Measurements from ENCODE around the gene PTPN5. TPM values are rescaled to one million over a fixed set of nuclear protein-coding genes. Genes with fewer than 3 reads are reported as not detected.

Gene PTPN5
- total RNA-seq, 1 experiment from 2014 or later, result not detected

DNA sequence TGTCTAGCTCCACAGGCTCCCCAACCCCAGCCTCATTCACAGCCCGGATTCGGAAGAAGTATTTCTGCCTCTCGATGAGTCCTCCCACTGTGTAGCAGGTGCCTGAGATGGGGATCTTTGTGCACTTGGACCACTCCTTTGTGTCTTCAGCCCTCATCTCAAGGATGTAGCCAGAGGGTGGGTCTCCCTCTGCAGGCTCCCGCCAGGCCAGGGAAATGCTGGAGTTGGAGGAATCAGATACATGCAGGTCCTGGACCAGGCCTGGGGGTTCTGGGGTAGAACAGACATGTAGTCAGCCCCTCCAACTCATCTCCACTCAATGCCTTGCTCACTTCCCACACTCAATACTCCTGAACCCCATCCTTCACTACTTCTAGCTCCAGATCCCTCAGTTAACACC lies 82.2 kb downstream of the PTPN5 start:
- TF ChIP-seq, protein P1, sequence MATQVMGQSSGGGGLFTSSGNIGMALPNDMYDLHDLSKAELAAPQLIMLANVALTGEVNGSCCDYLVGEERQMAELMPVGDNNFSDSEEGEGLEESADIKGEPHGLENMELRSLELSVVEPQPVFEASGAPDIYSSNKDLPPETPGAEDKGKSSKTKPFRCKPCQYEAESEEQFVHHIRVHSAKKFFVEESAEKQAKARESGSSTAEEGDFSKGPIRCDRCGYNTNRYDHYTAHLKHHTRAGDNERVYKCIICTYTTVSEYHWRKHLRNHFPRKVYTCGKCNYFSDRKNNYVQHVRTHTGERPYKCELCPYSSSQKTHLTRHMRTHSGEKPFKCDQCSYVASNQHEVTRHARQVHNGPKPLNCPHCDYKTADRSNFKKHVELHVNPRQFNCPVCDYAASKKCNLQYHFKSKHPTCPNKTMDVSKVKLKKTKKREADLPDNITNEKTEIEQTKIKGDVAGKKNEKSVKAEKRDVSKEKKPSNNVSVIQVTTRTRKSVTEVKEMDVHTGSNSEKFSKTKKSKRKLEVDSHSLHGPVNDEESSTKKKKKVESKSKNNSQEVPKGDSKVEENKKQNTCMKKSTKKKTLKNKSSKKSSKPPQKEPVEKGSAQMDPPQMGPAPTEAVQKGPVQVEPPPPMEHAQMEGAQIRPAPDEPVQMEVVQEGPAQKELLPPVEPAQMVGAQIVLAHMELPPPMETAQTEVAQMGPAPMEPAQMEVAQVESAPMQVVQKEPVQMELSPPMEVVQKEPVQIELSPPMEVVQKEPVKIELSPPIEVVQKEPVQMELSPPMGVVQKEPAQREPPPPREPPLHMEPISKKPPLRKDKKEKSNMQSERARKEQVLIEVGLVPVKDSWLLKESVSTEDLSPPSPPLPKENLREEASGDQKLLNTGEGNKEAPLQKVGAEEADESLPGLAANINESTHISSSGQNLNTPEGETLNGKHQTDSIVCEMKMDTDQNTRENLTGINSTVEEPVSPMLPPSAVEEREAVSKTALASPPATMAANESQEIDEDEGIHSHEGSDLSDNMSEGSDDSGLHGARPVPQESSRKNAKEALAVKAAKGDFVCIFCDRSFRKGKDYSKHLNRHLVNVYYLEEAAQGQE (IDR thresholded peaks at IDR 0.05; ENCODE audit: low read depth), result no peak
- TF ChIP-seq ZFX (IDR thresholded peaks at IDR 0.05), result no peak
- TF ChIP-seq CBX3 (IDR thresholded peaks at IDR 0.05; ENCODE audit: low read depth), result no peak
- no peak for TF ChIP-seq ELF1 (IDR thresholded peaks at IDR 0.05; ENCODE audit: borderline replicate concordance, low read depth)
- TF ChIP-seq ZNF274 (IDR thresholded peaks at IDR 0.05; ENCODE audit: low read depth, low read length), result no peak
- TF ChIP-seq CEBPB (IDR thresholded peaks at IDR 0.05; ENCODE audit: low read depth), result no peak
- TF ChIP-seq JUND (IDR thresholded peaks at IDR 0.05), result no peak
- TF ChIP-seq POLR2A (IDR thresholded peaks at IDR 0.05; ENCODE audit: borderline replicate concordance, extremely low read depth, insufficient read depth, insufficient read length), result no peak
- no peak for TF ChIP-seq TCF7L2 (IDR thresholded peaks at IDR 0.05; ENCODE audit: borderline replicate concordance, extremely low read depth, insufficient read depth, insufficient read length)
- TF ChIP-seq, protein P2, sequence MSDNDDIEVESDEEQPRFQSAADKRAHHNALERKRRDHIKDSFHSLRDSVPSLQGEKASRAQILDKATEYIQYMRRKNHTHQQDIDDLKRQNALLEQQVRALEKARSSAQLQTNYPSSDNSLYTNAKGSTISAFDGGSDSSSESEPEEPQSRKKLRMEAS (IDR thresholded peaks at IDR 0.05), result no peak
- no peak for TF ChIP-seq SP1 (IDR thresholded peaks at IDR 0.05; ENCODE audit: low read depth)
- TF ChIP-seq, protein P3, sequence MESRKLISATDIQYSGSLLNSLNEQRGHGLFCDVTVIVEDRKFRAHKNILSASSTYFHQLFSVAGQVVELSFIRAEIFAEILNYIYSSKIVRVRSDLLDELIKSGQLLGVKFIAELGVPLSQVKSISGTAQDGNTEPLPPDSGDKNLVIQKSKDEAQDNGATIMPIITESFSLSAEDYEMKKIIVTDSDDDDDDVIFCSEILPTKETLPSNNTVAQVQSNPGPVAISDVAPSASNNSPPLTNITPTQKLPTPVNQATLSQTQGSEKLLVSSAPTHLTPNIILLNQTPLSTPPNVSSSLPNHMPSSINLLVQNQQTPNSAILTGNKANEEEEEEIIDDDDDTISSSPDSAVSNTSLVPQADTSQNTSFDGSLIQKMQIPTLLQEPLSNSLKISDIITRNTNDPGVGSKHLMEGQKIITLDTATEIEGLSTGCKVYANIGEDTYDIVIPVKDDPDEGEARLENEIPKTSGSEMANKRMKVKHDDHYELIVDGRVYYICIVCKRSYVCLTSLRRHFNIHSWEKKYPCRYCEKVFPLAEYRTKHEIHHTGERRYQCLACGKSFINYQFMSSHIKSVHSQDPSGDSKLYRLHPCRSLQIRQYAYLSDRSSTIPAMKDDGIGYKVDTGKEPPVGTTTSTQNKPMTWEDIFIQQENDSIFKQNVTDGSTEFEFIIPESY (IDR thresholded peaks at IDR 0.05; ENCODE audit: extremely low read depth, insufficient replicate concordance, low read length), result no peak
- no peak for TF ChIP-seq FOSL1 (IDR thresholded peaks at IDR 0.05; ENCODE audit: low read depth)
- TF ChIP-seq, protein P4, sequence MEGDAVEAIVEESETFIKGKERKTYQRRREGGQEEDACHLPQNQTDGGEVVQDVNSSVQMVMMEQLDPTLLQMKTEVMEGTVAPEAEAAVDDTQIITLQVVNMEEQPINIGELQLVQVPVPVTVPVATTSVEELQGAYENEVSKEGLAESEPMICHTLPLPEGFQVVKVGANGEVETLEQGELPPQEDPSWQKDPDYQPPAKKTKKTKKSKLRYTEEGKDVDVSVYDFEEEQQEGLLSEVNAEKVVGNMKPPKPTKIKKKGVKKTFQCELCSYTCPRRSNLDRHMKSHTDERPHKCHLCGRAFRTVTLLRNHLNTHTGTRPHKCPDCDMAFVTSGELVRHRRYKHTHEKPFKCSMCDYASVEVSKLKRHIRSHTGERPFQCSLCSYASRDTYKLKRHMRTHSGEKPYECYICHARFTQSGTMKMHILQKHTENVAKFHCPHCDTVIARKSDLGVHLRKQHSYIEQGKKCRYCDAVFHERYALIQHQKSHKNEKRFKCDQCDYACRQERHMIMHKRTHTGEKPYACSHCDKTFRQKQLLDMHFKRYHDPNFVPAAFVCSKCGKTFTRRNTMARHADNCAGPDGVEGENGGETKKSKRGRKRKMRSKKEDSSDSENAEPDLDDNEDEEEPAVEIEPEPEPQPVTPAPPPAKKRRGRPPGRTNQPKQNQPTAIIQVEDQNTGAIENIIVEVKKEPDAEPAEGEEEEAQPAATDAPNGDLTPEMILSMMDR (IDR thresholded peaks at IDR 0.05 in 2 of 3, conservative IDR thresholded peaks at IDR 0.05 in 1 of 3; ENCODE audit: borderline replicate concordance in 1 of 3, insufficient read depth in 1 of 3, low read depth in 2 of 3, low read length in 2 of 3), result no peak
- no peak for TF ChIP-seq SIN3A (IDR thresholded peaks at IDR 0.05; ENCODE audit: low read depth)
- TF ChIP-seq YY1 (IDR thresholded peaks at IDR 0.05; ENCODE audit: extremely low read depth, insufficient replicate concordance, low read depth, low read length), result no peak
- ChIA-PET POLR2A (no interaction called here), RAD21 (ENCODE audit: low non-redundant PET in 1 of 2, low total read pairs in 2 of 2, uncharacterized antibody in 2 of 2, unreplicated experiment in 2 of 2) (no interaction called here), CTCF (no interaction called here)
- no TSS peak for BruUV-seq (replicated peaks)
- Histone ChIP-seq H3K4me1 (ENCODE audit: control insufficient read depth in 1 of 2, insufficient read depth in 2 of 2, low read length in 2 of 2) (no peaks in the 10 kb centered on the region), H2AFZ (ENCODE audit: low read depth, low read length, poor library complexity, severe bottlenecking) (no peak overlapping the region), H3K27ac (ENCODE audit: low read depth, low read length) (no peak overlapping the region), H4K20me1 (ENCODE audit: insufficient read depth) (no peaks in the 10 kb centered on the region), H3K36me3 (ENCODE audit: control insufficient read depth in 1 of 2, insufficient read depth in 2 of 2, low read length in 2 of 2) (no peaks in the 10 kb centered on the region), H3K9me2 (ENCODE audit: insufficient read depth) (no peaks in the 10 kb centered on the region), H3K9ac (ENCODE audit: low read length) (no peak overlapping the region), H3K9me3 (ENCODE audit: control insufficient read depth in 1 of 2, insufficient read depth in 1 of 2, low read depth in 1 of 2, low read length in 2 of 2) (no peaks in the 10 kb centered on the region), H3K4me2 (ENCODE audit: low read length) (no peak overlapping the region), H3K27me3 (ENCODE audit: insufficient read depth, low read length) (peaks cover 7% of the 10 kb centered on the region; the same call in 1 of the 2 replicates), H3K4me3 (replicated peaks in 1 of 2; ENCODE audit: low read depth in 1 of 2, low read length in 2 of 2) (no peak overlapping the region), H3K79me2 (ENCODE audit: insufficient read depth, low read length) (no peaks in the 10 kb centered on the region)
- ATAC-seq, result no peak
- DNase-seq (ENCODE audit: low read depth, low spot score), result no peak
- intact Hi-C loops (cut with micrococcal nuclease), result no loop called here
